ENCODE results near the gene NME3.
"Not testable (repeated sequence)": the region's sequence is repeated elsewhere in the genome, so short reads cannot be mapped to it uniquely, and the experiment has no call there.

Gene NME3

GRCh38 chr16:1745900-1746692, 25.2 kb downstream of the NME3 start:
- no peak for FAIRE-seq

GRCh38 chr16:1745181-1745899, 26.0 kb downstream of the NME3 start:
- FAIRE-seq: no peak

- FAIRE-seq: no peak
These were observed 27.0 kb downstream of the NME3 start for GRCh38 chr16:1744338-1744840.

- no peak for FAIRE-seq
These were observed 27.7 kb downstream of the NME3 start for GRCh38 chr16:1743376-1744337.

GRCh38 chr16:1741553-1742165, 29.7 kb downstream of the NME3 start:
- FAIRE-seq: no peak

DNA sequence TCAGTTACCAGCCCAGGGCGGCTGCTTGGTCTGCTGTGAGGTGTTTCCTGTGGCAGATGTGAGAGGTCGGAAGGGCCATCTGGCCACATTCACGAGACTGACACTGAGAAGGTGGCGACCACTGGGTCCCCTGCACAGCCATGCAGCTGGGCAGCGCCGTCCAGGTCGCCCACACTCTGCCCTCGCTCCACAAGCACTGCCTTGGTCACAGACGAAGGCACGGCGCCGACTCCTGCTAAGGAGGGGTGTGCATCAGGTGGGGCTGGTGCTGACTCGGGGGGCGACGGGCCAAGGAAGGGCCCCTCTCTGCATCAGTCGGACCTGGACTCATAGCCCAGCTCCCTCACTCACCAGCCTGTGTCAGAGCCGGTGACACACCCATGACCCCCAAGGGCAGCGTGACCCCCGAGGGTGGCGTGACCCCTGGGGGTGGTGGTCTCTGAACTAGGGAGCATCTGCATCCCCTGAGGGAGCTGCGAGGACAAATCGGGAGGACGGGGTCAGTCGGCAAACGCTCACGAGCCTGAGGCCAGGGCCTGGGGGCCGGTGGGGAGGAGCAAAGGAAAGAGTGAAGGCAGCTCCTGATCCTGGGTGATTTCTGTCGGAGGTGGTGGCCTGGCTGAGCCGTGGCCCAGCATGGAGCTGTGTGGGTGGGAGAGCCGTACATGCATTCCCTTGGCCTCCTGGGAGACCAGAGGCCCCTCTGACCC, 30.4 kb downstream of the NME3 start:
- FAIRE-seq: no peak

- FAIRE-seq: no peak
These were observed 31.1 kb downstream of the NME3 start for GRCh38 chr16:1740234-1740633.

DNA sequence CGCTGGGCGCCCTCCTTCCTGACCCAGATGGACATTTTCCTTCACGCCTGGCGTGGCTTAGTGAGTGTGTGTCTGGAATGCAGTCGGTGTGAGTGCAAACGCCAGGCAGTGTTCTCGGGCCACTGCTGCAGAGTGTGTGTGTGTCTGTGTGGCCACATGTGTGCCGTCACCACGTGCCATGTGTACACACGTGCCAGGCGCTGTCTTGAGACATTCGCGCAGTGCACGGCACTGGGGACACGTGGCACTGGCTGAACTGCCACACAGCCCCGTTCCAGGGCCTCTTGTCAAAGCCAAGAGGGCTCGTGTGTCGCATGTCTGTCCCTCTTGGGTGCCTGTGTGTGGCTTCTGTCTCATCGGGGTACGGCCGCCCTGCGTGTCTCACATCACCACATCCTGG, 36.5 kb downstream of the NME3 start:
- FAIRE-seq: no peak

DNA sequence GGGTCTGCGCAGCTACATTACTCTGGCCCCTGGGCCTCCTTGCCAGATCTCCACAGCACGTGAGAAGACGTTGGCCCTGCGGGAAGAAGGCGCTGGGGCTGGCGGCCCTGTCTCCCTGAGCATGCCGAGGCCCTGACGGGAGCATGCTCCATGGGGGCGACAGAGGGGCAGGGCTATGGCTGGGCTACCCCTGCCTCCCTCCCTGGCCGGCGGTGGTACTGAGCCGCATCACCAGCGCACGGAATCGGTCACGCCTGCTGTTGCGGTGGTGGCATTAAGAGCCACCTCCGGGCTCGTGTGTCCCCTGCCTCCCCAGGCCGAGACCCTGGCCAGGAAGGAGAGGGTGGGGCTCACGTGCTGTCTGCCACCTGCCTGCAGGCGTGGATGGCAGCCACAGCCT, 37.2 kb downstream of the NME3 start:
- no peak for FAIRE-seq

GRCh38 chr16:1732551-1732987, 38.8 kb downstream of the NME3 start:
- FAIRE-seq: not testable (repeated sequence)

GRCh38 chr16:1732071-1732470, 39.3 kb downstream of the NME3 start:
- FAIRE-seq: no peak

GRCh38 chr16:1731603-1732002, 39.7 kb downstream of the NME3 start:
- no peak for FAIRE-seq

- FAIRE-seq: no peak
These were observed 40.3 kb downstream of the NME3 start for GRCh38 chr16:1731073-1731472.

- FAIRE-seq: no peak
These were observed 41.9 kb downstream of the NME3 start for GRCh38 chr16:1729445-1729844.

- no peak for FAIRE-seq
These were observed 42.3 kb downstream of the NME3 start for GRCh38 chr16:1729026-1729425.

DNA sequence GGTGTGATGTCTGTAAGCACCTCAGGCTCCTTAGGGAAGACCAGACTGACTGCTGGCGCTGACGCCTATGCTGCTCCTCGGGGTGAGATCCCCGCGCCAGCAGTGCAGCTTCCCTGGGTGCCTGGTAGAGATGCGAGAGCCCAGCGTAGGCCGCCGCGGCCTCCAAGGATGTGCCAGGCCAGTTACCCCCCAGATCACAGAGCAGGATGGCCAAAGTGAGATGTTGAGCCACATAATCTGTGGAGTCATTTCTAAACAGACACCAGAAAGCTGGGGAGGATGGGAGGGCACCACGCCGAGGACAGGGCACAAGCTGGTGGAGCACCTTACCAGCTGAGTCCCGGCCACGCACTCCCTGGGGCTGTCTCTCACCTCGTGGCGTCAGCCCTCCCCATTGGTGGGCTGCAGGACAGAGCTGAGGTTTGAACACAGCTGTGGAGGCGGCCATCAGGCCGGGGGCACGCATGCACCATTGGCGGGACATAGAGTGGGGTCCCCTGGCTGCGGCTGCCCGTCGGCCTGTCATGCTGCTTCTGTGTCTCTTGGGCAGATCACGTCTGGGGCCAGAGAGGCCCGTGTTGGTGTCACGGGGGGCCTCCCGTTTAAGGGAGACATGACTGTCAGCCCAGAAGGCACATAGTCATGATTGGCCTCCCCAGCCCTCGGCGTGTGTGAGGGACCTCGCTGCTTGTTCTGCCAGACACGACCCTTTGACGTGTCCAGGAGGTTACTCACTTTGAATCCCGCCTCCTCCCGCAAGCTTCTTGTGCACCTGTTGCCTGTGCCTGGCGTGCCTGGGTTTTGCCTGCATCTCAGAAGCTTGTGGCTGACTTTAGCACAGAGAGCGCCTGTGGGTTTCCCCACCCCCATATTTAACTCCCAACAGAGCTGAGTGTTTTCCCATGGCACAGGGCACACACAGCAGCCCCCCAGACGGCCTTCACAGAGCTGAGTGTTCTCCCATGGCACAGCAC, 43.4 kb downstream of the NME3 start:
- no peak for FAIRE-seq

GRCh38 chr16:1726661-1727502, 44.5 kb downstream of the NME3 start:
- FAIRE-seq: no peak

- no peak for FAIRE-seq
These were observed 46.9 kb downstream of the NME3 start for GRCh38 chr16:1724491-1724890.

- no peak for FAIRE-seq
These were observed 47.7 kb downstream of the NME3 start for GRCh38 chr16:1723450-1724147.
